ENCODE measurements around the gene FARSB.
A peak's percentile ranks its signal among the peaks of the same experiment; 100 is the strongest.

Gene FARSB

DNA sequence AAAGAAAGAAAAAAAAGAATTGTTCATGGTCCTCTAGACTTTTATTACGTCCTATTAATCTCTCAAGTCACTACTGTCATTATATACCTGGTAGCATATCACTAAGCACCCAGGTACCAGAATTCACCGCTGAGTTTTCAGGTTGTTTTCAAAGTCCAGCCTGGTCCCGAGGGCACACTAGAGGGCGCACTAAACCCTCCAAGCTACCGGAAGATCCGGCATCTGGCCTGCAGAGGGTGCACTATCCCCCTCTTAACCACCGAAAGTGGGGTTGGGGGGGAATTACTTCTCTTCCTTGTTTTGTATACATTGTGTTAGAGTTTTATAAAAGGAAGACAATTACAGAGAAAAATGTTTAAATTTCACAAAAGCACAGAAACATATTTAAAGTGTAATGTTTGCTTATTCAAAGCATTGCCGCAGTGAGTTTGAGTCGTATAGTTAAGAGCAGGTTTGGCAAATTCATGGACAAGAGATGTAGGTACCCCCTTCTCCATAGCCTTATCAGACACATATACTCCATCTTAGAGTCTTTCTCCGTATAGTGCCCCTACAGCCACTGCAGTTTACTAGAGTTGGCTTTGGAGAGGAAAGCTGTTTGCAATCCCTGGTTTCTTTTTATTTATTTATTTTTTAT lies 34.8 kb upstream of the FARSB start:
- peak; percentile 65 for DNase-seq (ENCODE audit: low read depth)
- no peak overlapping the region for H3K4me3 ChIP-seq (ENCODE audit: low read length)

DNA sequence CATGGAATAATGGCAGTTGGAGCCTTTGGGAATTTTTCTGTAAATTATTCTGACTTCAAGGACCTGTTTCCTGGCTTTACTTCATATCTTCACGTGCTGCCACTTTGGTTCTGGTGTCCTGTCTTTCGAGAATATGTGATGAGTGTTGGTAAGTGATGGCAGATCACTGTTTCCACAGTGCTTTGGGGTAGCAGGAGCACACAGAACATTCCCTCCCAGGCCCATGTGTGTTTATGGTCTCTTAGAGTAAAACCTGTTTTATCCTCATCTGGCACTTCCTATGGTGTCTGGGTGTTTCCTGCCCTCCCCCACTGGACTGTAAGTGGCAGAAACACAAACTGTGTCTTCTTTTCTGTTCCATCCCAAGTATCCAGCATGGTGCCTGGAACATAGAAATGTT lies 33.4 kb upstream of the FARSB start:
- DNase-seq (ENCODE audit: low read depth), result no peak
- TF ChIP-seq, protein P1, sequence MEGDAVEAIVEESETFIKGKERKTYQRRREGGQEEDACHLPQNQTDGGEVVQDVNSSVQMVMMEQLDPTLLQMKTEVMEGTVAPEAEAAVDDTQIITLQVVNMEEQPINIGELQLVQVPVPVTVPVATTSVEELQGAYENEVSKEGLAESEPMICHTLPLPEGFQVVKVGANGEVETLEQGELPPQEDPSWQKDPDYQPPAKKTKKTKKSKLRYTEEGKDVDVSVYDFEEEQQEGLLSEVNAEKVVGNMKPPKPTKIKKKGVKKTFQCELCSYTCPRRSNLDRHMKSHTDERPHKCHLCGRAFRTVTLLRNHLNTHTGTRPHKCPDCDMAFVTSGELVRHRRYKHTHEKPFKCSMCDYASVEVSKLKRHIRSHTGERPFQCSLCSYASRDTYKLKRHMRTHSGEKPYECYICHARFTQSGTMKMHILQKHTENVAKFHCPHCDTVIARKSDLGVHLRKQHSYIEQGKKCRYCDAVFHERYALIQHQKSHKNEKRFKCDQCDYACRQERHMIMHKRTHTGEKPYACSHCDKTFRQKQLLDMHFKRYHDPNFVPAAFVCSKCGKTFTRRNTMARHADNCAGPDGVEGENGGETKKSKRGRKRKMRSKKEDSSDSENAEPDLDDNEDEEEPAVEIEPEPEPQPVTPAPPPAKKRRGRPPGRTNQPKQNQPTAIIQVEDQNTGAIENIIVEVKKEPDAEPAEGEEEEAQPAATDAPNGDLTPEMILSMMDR (conservative IDR thresholded peaks at IDR 0.05; ENCODE audit: low read length), result no peak
- H3K4me3 ChIP-seq (ENCODE audit: low read length), result no peak overlapping the region

More for the DNA sequence above, 34.8 kb upstream of the FARSB start:
- TF ChIP-seq, protein P1 (conservative IDR thresholded peaks at IDR 0.05; ENCODE audit: low read length), result peak; percentile 100

DNA sequence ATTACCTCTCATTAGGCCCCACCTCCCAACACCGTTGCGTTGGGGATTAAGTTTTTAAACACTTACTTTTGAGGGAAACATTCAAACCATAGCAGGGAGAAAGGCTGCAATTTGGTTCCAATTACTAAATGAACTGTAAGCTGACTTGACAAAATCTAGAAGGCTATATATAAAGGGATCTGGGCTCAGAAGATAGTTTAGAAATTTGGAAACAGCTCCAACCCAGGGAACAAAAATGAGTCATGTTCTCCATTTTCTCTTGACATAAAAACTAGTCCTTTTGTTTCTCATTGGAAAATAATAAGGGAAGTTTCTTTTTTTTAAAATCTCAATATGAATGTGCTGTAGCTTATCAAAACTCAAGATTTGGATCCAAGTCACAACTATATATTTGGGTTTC lies 33.0 kb upstream of the FARSB start:
- peak; percentile 29 for DNase-seq (ENCODE audit: low read depth)
- H3K4me3 ChIP-seq (ENCODE audit: low read length), result no peak overlapping the region
- TF ChIP-seq, protein P1 (conservative IDR thresholded peaks at IDR 0.05; ENCODE audit: low read length), result no peak

DNA sequence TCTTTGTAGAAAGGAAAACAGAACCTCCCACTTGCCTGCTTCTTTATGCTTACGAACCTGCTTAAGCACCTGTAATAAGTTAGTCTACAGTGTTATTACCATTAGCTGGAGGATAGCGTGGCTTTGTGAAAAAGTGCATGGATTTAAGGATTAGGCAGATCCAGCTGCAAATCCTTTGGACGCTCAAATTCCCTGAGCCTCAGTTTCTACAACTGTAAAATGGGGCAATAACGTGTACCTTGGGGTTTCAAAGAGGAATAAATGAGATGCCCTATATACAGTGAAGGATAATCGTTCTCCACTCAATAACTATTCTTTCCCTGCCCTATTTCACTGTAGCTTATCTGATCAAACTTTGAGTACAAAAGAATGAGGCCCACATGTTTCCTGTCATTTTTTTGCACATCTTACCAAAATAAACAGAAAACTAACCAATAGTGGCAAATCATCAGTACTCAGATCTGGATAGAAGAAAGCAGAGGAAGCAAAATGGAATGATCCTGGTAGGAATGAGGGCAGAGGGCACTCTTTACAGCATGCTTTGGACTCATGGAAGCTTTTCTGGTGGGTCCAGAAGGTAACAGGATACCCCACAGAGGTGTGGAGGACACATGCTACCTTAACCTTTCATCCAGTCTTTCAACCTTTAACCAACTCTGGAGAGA lies 30.3 kb upstream of the FARSB start:
- no peak for DNase-seq (ENCODE audit: low read depth)
- TF ChIP-seq, protein P1 (conservative IDR thresholded peaks at IDR 0.05; ENCODE audit: low read length), result no peak
- no peak overlapping the region for H3K4me3 ChIP-seq (ENCODE audit: low read length)

DNA sequence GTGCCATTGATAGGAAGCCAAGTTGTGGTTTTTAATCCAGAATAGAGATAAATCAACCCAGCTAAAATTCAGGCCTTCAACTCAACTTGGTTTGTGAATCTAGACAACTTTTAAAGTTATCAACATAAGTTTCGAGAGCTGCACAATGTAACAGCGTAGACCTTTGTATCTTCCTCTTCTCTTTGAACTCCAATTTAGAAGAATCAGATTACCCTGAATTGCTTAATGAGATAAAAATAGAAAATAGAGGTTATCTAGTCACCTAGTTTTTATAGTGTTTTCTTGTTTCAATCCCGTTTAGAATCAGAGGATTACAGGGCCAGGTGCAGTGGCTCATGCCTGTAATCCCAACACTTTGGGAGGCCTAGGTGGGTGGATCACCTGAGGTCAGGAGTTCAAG lies 27.9 kb upstream of the FARSB start:
- TF ChIP-seq, protein P1 (conservative IDR thresholded peaks at IDR 0.05; ENCODE audit: low read length), result no peak

DNA sequence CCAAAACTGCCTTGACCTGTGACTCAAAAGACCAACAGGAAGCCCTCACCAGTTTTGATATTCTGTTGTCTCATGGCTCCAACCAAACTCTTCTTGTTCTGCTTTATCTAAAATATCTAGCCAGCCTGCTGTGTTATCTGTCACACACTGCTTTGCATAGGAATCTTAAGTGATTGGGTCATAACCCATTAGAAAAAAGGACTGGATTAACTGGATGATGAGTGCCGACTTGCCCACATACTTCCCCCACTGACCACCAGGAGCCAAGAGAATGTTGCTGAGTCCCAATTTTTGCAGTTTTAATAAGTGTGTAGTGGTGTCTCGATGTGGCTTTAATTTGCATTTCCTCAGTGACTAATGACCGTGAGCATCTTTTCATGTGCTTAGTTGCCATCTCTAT lies 22.1 kb upstream of the FARSB start:
- no peak for DNase-seq (ENCODE audit: low read depth)
- no peak overlapping the region for H3K4me3 ChIP-seq (ENCODE audit: low read length)
- TF ChIP-seq, protein P1 (conservative IDR thresholded peaks at IDR 0.05; ENCODE audit: low read length), result no peak

More for the DNA sequence above, 27.9 kb upstream of the FARSB start:
- no peak for DNase-seq (ENCODE audit: low read depth)
- no peak overlapping the region for H3K4me3 ChIP-seq (ENCODE audit: low read length)

DNA sequence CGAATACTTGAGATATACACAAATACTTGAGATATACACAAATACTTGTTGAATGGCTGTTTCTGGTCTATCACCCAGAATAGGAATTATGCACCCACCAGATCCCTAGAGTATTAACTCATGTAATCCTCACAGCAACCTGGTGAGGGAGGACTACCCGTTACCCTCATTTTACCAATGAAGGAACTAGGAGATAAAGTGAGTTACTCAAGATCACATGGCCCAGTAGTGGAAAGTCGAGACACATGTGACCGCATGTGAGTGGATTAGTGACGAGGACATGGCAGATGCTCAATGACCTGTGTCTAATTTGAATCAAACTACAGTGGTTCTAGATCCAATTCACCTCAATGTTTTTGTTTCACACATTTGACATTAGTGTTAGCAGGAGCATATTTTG lies 18.0 kb upstream of the FARSB start:
- TF ChIP-seq, protein P1 (conservative IDR thresholded peaks at IDR 0.05; ENCODE audit: low read length), result no peak
- no peak overlapping the region for H3K4me3 ChIP-seq (ENCODE audit: low read length)
- DNase-seq (ENCODE audit: low read depth), result no peak
